DND-41 (cell line): ENCODE measurements around the gene BCL6.

ENCODE experiments used
- ATAC-seq: fragments of 200-7000 bp; cut with Tn5 transposase; 3 replicates; pipeline ENCODE4 v1.9.1; 2021; ENCODE audit warnings: low read depth; ENCODE audit not compliant: insufficient read depth
- DNase-seq: peaks from one replicate; pipeline ENCODE4 v3.0.0-alpha.2; 2020
- H2AFZ ChIP-seq: 2 replicates; pipeline ENCODE4 v1.6.0; 2012; ENCODE audit warnings: low read depth, low read length
- H3K27ac ChIP-seq: 2 replicates; pipeline ENCODE4 v1.5.1; 2012; ENCODE audit warnings: low read length, inconsistent platforms
- H3K27me3 ChIP-seq: fragments of 200-600 bp; sonication (generic); 2 replicates; pipeline ENCODE4 v1.6.0; 2012; ENCODE audit warnings: low read length, mild to moderate bottlenecking, inconsistent platforms; ENCODE audit not compliant: insufficient read depth, poor library complexity
- H3K36me3 ChIP-seq: 2 replicates; pipeline ENCODE4 v1.5.1; 2012; ENCODE audit warnings: low read length, inconsistent platforms; ENCODE audit not compliant: insufficient read depth
- H3K4me1 ChIP-seq: 2 replicates; pipeline ENCODE4 v1.5.1; 2012; ENCODE audit warnings: mild to moderate bottlenecking, low read length; ENCODE audit not compliant: insufficient read depth
- H3K4me2 ChIP-seq: 2 replicates; pipeline ENCODE4 v1.6.0; 2012; ENCODE audit warnings: mild to moderate bottlenecking, moderate library complexity, low read length, inconsistent platforms; ENCODE audit not compliant: insufficient read depth
- H3K4me3 ChIP-seq, 2 experiments: fragments of 200-600 bp in 1 of 2; shearing (Covaris generic) in 1 of 2; 2 replicates each; pipeline ENCODE4 v1.5.1; 2012 to 2016; ENCODE audit warnings: inconsistent platforms in 2 of 2, low read length in 2 of 2, mild to moderate bottlenecking in 2 of 2, low read depth in 1 of 2, moderate library complexity in 1 of 2
- H3K79me2 ChIP-seq: 2 replicates; pipeline ENCODE4 v1.6.0; 2012; ENCODE audit warnings: low read length, inconsistent platforms; ENCODE audit not compliant: insufficient read depth
- H3K9ac ChIP-seq: 2 replicates; pipeline ENCODE4 v1.6.0; 2012; ENCODE audit warnings: low read depth, mild to moderate bottlenecking, inconsistent platforms, low read length, moderate library complexity
- H3K9me3 ChIP-seq: 2 replicates; pipeline ENCODE4 v1.5.1; 2012; ENCODE audit warnings: low read length, moderate library complexity, mild to moderate bottlenecking, inconsistent platforms; ENCODE audit not compliant: insufficient read depth, severe bottlenecking
- H4K20me1 ChIP-seq: 2 replicates; pipeline ENCODE4 v1.6.0; 2012; ENCODE audit warnings: low read length; ENCODE audit not compliant: insufficient read depth
- CTCF ChIP-seq: IDR thresholded peaks from 2 replicates; pipeline ENCODE4 v1.5.1; 2012; ENCODE audit warnings: borderline replicate concordance, low read length, moderate library complexity, mild to moderate bottlenecking; ENCODE audit not compliant: poor library complexity, severe bottlenecking; ENCODE audit errors: extremely low read depth
- EZH2 ChIP-seq: IDR thresholded peaks from 3 replicates; pipeline ENCODE4 v1.6.1; 2012; ENCODE audit warnings: borderline replicate concordance, low read depth, mild to moderate bottlenecking, moderate library complexity, low read length, inconsistent platforms; ENCODE audit not compliant: severe bottlenecking

BCL6 gene

GRCh38 chr3:187758318-187758955, 13.2 kb upstream of the BCL6 start:
- no peaks in the 10 kb centered on the region for H3K27me3 ChIP-seq
- no peak overlapping the region for H2AFZ ChIP-seq
- H3K36me3 ChIP-seq = no peaks in the 10 kb centered on the region
- H3K79me2 ChIP-seq = no peaks in the 10 kb centered on the region
- TF ChIP-seq CTCF = no peak
- no peak for TF ChIP-seq EZH2
- DNase-seq = no peak
- H3K4me3 ChIP-seq = no peak overlapping the region
- H3K4me2 ChIP-seq = no peak overlapping the region
- no peak for ATAC-seq
- no peak overlapping the region for H3K27ac ChIP-seq
- no peak overlapping the region for H3K9ac ChIP-seq
- H4K20me1 ChIP-seq = no peaks in the 10 kb centered on the region
- H3K4me1 ChIP-seq = no peaks in the 10 kb centered on the region
- no peaks in the 10 kb centered on the region for H3K9me3 ChIP-seq

- Histone ChIP-seq H3K27ac (no peak overlapping the region), H4K20me1 (no peaks in the 10 kb centered on the region), H3K4me1 (peaks cover 35% of the 10 kb centered on the region), H3K36me3 (no peaks in the 10 kb centered on the region), H3K9me3 (no peaks in the 10 kb centered on the region), H3K79me2 (no peaks in the 10 kb centered on the region), H3K4me3 (no peak overlapping the region), H3K9ac (no peak overlapping the region), H3K4me2 (no peak overlapping the region), H2AFZ (no peak overlapping the region), H3K27me3 (no peaks in the 10 kb centered on the region)
- DNase-seq (no peak), ATAC-seq (no peak)
- no peak for TF ChIP-seq EZH2
Observed at GRCh38 chr3:187753516-187753915, 8.2 kb upstream of the BCL6 start.

GRCh38 chr3:187750513-187751123, 5.3 kb upstream of the BCL6 start:
- H3K4me2 ChIP-seq = no peak overlapping the region
- H2AFZ ChIP-seq = no peak overlapping the region
- DNase-seq = peak; percentile 46
- no peaks in the 10 kb centered on the region for H3K9me3 ChIP-seq
- peaks cover 22% of the 10 kb centered on the region for H3K79me2 ChIP-seq
- peaks cover 53% of the 10 kb centered on the region for H3K4me1 ChIP-seq
- H3K36me3 ChIP-seq = no peaks in the 10 kb centered on the region
- H3K27me3 ChIP-seq = no peaks in the 10 kb centered on the region
- no peak for TF ChIP-seq EZH2
- TF ChIP-seq CTCF = no peak
- H3K4me3 ChIP-seq = no peak overlapping the region
- H3K27ac ChIP-seq = peak overlapping the region; percentile 41
- H3K9ac ChIP-seq = no peak overlapping the region
- ATAC-seq = no peak
- no peaks in the 10 kb centered on the region for H4K20me1 ChIP-seq

GRCh38 chr3:187750006-187750512, 4.8 kb upstream of the BCL6 start:
- Histone ChIP-seq H4K20me1 (no peaks in the 10 kb centered on the region), H3K4me3 (no peak overlapping the region), H3K79me2 (peaks cover 23% of the 10 kb centered on the region), H3K27ac (peak overlapping the region; percentile 38), H3K36me3 (no peaks in the 10 kb centered on the region), H3K9me3 (no peaks in the 10 kb centered on the region), H2AFZ (no peak overlapping the region), H3K27me3 (no peaks in the 10 kb centered on the region), H3K4me1 (peaks cover 53% of the 10 kb centered on the region), H3K9ac (no peak overlapping the region), H3K4me2 (no peak overlapping the region)
- DNase-seq = no peak
- TF ChIP-seq EZH2 = no peak
- no peak for TF ChIP-seq CTCF
- no peak for ATAC-seq
